GM21381 (cell line): ENCODE results near the gene PFN1.
A peak's percentile ranks its signal among the peaks of the same experiment; 100 is the strongest.

Source experiments
- ATAC-seq: cut with Tn5 transposase; IDR thresholded peaks from one replicate; pipeline ENCODE4 v1.9.1; 2021; ENCODE audit warnings: mild to moderate bottlenecking, moderate library complexity; ENCODE audit not compliant: unreplicated experiment

PFN1 gene

DNA sequence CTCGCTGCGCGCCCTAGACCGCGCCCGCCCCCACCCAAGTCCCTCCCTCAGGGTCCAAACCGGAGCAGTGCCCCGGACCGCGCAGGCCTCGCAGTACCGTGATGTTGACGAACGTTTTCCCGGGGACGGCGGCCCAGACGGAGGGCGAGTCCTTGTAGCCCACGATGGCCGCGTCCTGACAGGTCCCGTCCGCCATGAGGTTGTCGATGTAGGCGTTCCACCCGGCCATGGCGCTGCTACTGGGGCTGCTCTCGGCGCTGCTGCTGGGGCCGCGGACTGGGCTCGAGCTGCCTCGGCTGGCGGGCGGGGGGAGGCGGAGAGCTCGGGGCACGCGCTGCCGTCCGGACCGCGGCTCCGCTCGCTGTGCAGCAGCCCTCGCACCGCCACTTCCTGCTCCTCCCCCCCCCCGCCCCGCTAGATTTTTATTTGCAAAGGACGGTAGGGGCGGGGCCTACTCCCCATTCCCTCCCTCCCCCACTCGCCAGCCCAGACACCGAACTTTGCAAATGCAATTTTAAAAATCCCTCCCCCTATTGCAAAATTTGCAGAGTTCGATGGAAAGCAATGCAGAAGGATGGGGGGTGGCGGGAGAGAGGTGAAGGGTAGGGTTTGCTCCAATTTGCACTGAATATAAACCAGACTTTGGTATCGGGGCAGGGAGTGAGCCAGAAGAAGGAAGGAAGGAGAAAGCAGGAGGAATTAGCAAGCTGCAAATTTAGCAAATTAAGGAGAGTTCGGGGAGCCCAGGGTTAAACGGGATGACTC is at the start of gene PFN1:
Gene PFN1 (minus strand): TSS at position 365 of the 765 bp plus-strand sequence. CDS start 136 bp downstream, at position 229.
- peak; percentile 17 for ATAC-seq

DNA sequence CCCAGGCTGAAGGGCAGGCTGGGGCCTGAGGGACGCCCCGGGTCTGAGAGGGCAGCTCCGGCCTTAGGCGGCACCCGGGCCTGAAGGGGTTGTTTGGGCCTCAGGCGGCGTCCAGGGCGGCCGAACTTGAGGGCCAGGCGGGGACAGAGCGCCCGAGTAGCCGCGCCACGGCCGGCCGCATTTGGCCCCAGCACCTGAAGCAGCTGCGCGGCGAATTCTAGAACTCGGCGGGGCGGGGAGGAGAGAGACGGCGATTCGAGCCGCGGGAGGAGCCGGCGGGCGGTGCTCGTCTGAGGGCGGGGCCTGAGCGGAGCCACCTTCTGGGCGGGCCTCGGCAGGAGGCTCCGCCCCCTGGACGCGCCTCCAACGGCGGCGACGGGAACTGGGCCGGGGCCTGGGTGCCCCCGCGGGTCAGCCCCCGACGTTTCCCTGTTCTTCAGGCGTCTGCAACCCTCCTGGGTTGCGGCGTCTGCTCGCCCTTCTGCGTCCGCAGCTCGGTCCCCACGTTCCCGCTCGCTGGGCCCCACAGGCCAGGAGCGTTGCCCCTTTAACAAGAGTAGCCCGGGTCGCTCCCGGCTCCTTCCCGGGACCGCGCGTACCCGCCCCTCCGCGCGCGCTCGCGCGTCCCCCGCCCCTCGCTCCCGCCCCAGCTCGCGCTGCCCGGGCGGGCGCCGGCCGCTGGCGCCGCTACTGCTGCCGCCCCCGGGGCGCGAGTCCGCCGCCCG is 49.1 kb upstream of the PFN1 start, which contains the start of the genes INCA1 and KIF1C:
Gene INCA1 (minus strand): TSS at position 221 of the 725 bp plus-strand sequence. CDS start 3,085 bp downstream, outside the sequence.
Gene KIF1C (plus strand): TSS at position 649 of the 725 bp plus-strand sequence. CDS start 2,297 bp downstream, outside the sequence.
- peak; percentile 85 for ATAC-seq

DNA sequence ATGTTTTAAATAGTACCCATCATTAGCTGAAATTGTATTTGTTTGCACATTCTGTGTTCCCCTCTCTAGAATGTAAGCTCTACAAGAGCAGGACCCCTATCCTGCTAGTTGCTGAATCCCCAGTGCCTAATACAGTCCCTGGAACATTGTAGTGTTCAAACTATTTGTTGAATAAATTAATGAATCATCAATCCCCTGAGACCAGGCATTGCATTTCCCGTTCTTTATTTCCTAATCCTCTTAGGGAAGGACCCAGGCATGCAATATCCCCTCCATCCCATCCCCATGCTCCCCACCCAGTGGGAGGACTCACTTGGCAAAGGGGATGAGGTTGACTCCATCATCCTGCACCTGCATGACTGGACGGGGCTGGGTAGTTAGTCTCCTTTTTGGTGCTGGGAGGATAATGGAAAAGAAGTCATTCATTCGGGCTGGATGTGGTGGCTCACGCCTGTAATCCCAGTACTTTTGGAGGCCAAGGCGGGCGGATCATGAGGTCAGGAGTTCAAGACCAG is 45.8 kb upstream of the PFN1 start:
- no peak for ATAC-seq

DNA sequence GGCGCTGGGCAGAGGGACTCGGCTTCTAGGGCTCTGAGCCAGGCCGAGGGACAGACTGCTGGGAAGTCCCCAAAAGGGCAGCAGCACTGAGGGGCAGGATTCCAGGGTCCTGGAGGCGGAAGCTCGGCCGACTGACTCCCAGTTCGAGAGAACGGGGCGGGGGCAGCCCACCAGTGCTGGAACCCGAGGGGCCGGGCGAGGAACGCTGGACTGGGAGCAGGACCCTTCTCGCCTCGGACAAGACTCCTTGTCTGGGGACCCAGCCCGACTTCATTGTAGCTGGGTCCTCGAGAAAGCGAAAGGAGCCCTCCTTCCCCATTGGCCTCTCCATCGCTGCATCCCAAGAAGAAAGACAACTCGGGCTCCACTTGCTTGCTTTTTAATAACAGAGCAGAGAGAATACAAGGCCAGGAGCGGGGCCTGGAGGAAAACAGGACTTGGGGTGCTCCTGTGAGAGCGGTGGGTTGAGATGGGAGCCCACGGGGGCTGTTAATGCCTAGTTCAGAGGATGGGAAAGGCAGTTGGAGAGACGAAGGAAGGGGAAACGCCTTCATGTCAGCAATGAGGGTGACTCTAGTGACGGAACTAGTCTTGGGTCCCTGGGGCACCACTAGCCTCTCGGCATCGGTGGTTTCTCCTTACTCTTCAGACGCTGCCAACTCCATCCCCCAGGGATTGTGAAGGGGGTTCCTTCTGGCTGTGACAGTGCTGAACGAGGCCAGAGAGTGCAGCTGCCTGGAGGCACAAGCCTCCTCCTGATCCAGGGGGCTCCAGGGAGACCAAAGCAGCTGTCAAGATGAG is 39.6 kb upstream of the PFN1 start:
- peak; percentile 17 for ATAC-seq

DNA sequence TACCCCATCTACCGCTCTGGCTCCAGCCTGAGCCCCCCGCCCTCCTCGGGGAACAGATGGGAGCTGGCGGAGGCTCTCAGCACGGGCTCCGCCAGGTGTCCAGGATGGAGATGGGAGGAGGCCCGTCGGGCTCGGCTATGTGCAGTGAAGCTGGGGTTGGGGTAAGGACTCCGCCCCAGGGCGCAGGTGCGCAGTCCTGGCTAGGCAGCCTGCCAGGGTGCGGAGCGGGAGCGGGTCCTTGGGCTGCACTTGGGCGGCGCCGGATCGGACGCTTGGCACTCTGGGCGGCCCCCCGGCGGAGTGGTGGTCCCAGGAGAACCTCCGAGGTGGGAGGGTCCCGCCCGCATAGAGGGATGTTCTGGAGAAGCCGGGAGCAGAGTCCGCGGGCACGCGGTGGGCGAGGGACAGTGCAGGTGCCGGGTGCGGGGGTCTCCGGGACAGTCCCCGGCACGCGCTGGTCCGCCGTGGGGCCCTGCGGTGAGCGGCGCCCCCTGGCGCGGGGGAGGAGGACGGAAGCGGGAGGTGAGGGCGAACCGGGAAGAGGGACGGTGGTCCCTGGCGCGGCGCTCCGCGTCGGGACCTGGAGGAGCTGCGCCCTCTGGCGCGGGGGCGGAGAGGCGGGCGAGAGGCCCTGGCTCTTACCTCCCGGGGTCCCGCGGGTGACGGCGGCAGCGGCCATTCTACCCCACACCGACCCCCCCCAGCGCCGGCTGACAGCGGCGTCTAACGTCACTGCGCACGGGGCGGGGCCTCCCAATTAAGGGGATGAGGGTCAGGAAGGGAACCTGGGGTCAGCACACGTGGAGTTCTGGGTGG is 38.8 kb upstream of the PFN1 start, which contains the start of gene CAMTA2:
Gene CAMTA2 (minus strand): TSS at position 725 of the 816 bp plus-strand sequence. CDS start 1,453 bp downstream, outside the sequence.
- ATAC-seq = peak; percentile 59

DNA sequence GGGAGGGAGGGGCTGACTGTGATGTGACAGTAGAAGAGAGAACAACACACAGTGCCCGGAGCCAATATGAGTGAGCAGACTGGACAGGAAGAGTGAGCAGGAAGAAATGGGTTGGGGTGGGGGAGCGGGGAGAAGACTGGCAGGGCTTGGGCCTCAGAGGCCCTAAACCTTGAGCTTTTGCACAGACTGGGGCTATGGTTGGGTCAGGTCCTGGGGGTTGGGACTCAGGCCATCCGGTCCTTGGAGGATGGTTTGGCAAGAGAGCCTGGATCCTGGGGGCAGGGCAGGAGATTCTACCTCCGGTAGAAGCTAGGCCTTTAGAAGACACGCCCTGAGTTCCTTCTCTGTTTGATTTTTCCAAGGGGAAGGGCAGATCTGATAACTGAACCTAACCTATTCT is 38.1 kb upstream of the PFN1 start:
- no peak for ATAC-seq

DNA sequence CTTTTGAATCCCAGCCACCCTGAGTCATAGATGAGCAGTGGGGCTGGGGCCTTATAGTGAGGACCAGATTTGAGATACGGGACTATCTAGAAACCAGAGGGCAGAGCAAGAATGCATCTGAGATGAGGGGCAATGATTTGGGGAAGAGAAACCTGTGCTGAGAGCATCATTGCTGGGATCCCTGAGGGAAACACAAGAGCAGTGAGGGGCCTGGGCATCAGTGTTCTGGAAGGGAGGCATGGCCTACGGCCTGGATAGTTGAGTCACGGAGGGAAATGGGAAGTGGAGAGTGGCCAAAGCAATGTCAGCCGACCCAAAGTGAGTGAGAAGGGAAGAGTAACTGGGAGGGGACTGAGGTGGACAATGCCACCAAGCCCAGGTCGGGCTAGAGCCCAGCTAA is 34.0 kb upstream of the PFN1 start:
- ATAC-seq = no peak

DNA sequence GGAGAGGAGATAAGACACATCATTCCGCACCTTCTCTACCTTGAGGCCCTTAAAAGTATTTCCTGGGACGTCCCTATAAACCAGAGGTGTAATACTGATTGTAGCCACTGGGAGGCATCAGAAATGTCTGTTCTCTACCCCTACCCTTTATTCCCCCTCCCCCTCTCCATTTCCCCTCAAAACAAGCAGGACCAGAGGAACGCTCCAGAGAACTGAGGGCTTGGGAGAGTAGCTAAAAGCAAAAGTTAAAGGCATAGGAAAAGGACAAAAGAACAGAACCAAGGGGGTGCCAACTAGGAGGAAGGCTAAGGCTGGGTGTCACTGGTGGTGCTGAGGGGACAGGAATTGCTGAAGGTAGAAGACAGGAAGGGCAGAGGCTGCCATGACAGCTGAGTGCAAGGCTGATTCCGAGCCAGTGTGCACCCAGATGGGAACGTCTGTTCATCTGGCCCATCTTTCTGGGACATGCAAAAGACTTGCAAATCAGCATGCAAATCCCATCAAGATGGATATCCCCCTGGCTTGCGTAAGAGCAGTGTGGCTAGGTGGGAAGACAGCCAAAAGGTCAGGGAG is 32.4 kb upstream of the PFN1 start:
- no peak for ATAC-seq

DNA sequence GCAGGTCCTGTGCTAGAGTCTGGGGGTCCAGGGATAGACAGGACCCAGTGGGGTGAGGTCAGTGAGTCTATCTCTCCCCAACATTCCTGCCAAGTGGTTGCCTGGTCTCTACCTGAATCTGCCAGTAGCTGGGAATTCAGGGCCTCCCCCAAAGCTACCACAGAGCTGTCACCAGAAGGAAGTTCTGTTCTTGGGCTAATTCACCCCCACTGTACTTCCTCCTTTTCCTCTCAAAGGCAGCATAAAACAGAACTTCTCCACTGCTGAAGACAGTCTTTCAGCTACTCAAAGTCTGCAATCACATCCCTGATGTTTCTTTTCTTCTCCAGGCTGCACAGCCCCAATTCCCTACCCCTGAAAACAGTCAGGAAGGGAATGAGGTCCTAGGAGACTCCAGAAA is 30.4 kb upstream of the PFN1 start:
- no peak for ATAC-seq

DNA sequence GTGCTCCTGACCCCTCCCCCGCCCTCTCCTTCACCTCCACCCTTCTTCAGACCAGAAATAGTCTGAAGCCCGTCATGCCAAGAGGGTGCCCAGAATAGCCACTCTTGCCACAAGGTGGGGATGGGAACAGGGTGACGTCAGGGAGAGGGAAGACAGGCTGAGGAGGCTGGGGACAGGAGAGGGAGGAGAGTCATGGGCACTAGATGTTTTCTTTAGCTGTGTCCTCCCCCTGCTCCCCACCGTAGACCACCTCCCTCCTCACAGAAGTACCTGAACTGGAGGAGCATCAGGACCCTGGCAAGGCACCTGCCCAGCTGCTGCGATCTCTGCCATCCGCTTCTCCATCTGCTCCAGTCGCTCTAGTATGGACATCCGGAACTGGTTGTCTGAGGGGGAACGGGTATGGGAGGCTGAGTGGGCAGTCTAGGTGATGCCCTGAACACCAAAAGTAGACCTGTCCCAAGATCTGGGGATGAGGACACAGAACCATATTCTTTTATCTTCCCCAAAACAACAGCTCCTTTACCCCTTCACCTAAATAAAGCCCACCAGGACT is 25.9 kb upstream of the PFN1 start:
- ATAC-seq = no peak

DNA sequence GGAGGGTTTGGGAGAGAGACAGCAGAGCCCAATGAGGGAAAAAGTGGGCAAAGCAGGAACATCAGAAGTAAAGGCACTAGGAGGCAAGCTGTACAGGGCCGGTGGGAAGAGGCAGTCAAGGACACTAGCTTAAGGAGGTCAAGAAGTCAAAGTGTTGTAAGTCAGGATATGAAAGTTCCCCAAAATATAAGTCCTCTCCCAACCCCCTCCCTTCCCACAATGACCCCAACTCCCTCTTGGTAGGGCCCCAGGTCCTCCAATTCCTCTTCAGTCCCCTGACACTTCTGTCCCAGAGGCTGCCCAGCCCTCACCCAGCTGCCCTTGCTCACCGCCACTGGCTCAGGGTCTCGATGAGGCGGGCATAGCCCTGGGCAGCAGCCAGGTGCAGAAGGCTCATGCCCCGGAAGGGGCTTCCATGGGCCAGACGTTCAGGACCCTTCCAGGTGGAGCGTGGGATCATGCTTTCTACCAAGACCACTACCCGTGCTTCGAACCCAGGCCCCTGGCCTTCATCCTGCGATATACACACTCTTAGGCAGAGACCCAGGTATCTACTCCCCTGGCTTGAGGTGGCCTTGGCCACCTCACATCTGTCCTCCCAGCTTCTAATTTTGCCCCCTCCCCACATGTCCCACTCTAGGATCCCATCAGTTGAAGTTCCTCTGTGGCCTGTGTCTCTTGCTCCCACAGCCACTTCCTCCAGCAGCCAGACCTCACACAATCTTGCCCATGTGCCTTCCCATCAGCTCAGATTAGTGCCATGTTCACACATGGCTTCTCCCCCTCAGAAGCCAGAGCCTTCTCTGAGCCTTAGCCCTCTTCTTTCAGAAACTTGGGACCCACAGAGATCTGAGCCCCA is 25.2 kb upstream of the PFN1 start:
- no peak for ATAC-seq

DNA sequence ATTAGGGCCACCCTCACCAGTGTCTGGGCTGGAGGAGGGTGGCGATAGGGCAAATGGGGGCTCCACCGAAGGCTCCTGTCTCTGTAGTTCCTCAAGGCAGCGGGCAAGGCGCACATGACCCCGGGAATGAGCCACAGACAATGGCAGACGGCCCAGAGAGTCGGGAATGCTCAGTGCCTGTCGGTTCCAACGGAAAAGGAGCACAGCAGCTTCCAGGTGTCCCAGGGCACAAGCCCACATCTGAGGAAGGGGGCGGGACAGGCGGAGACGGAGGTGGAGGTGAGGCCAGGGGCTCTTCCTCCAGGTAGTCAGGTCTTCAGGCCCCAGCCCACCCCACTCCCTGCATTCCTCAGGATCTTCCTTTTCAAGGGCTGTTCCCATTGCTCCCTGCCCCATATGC is 24.4 kb upstream of the PFN1 start:
- no peak for ATAC-seq

DNA sequence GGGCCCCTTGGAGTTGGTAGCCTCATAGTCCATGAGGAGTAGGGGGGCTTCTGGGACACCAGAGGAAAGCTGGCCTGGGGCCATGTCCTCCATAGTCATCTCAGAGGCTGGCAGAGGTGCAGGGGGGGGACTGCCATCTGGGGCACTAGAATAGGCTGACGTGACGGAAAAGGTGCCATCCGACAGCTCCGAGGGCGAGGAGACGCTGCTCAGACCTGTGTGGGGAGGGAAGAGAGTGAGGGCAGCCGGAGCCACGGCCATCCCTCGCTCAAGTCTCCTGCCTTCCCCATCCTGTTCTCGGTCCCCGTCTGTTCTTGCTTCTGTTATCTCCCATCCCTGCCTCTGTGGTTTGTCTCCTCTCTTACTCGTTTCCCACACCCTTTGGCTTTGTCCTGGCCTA is 24.0 kb upstream of the PFN1 start:
- no peak for ATAC-seq

DNA sequence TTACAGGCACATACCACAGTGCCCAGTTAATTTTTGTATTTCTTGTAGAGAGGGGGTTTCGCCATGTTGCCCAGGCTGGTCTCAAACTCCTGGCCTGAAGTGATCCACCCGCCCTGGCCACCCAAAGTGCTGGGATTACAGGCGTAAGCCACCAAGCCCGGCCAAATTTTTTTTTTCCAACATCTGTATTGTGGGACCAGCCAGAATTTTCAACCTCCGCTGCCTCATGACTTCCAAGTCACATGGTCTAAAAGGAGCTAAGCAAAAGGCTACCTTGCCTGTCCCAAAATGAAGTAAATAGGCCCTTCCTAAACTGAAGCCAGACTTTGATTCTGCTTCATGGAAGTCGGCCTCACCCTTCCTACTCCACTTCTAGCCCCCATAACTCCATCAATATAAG is 23.5 kb upstream of the PFN1 start:
- no peak for ATAC-seq

DNA sequence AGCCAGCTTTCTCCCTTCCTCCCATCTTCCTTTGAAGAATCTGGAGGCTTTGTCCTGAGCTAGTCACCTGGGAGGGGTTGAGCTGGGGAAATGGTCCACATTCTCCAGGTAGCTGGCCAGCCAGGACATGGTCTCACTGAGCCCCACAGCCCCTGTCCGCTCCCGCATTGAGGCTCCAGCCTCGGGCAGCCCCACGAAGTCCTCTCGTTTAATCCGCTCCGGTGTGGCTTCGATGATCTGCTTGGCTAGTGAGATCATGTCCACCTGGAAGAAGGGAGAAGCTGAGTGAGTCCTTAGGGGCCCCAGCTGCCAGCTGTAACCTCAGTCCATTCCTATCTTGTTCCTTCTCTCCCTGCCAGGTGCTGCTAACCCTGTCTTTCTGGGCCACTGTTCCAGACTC is 21.9 kb upstream of the PFN1 start:
- ATAC-seq = no peak

DNA sequence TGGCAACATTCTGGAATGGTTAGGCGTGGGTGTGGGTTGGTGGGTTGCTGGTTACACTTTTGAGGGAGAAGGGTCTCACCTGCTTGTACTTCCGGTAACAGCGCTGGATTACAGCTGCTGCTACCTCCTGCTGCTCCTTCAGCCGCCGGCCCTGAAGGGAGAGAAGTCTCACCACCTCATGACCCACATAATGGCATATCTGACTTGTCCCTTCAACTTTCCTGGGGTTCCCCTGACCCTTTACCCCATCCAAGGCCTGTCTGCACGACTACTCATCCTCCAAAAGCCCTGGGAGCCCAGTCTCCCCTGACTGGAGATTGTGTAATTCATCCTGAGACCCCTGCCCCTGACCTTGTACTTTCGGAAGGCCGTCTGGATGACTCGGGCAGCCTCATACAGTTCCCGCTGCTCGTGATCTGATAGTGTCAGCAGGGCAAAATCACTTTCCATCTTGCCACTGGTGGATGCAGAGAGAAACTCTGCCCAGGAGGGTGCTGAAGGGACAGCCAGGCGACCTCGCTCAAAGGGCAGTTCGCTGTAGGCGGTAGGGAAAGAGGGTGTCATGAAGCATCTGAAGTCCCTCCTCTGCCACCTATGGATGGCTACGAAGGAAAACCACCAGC is 21.3 kb upstream of the PFN1 start:
- ATAC-seq = no peak

DNA sequence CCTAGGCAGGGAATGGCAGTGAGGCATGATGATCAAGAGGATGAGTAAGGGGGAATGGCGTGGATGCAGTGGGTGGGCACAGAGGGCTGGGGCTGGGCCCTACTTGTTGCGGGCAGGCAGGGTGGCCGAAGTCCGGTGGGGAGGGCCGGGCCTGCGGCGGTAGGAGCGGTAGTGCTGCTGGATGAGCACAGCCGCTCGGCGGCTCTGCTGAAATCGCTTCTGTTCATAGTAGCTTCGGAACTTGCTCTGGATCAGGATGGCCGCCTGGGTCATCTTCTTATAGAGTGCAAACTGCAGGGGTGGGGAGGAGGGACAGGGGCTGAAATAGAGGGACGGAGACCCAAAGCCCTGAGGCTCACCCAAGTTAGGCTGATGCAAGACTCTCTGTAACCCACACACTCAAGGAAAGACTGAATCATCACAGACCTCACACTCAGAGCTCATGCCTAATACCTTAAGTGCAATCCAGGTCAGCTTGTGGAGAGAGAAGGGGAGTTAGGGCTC is 20.8 kb upstream of the PFN1 start:
- no peak for ATAC-seq
